ENCODE results near the gene DACT2.
"Not testable (repeated sequence)": the region's sequence is repeated elsewhere in the genome, so short reads cannot be mapped to it uniquely, and the experiment has no call there.

The DACT2 gene

GRCh38 chr6:168358842-168359420, 39.4 kb upstream of the DACT2 start:
- Histone ChIP-seq H3K4me1 (ENCODE audit: insufficient read depth, insufficient read length) (no peaks in the 10 kb centered on the region), H3K36me3 (ENCODE audit: insufficient read depth, insufficient read length, low read length) (no peaks in the 10 kb centered on the region), H3K4me3 (ENCODE audit: insufficient read length, low read depth) (no peak overlapping the region), H3K9me3 (ENCODE audit: insufficient read depth, low read length) (peaks cover 11% of the 10 kb centered on the region; the same call in 1 of the 2 replicates), H3K9ac (ENCODE audit: insufficient read length, low read depth) (no peak overlapping the region), H3K27me3 (ENCODE audit: insufficient read depth, insufficient read length) (no peaks in the 10 kb centered on the region)
- DNase-seq (ENCODE audit: low read depth, low spot score) = no peak
- TF ChIP-seq SUZ12 (IDR thresholded peaks at IDR 0.05; ENCODE audit: extremely low read depth, insufficient read depth, insufficient read length) = no peak
- no peak for TF ChIP-seq ZNF274 (IDR thresholded peaks at IDR 0.05; ENCODE audit: low read depth, low read length)
- no peak for TF ChIP-seq YY1 (IDR thresholded peaks at IDR 0.05; ENCODE audit: insufficient read depth, insufficient read length)

GRCh38 chr6:168356872-168357271, 37.3 kb upstream of the DACT2 start:
- not testable (repeated sequence) for H3K27me3 ChIP-seq (ENCODE audit: insufficient read depth, insufficient read length); H3K36me3 ChIP-seq (ENCODE audit: insufficient read depth, insufficient read length, low read length); H3K9ac ChIP-seq (ENCODE audit: insufficient read length, low read depth); H3K4me3 ChIP-seq (ENCODE audit: insufficient read length, low read depth); H3K4me1 ChIP-seq (ENCODE audit: insufficient read depth, insufficient read length); DNase-seq (ENCODE audit: low read depth, low spot score); H3K9me3 ChIP-seq (ENCODE audit: insufficient read depth, low read length)

GRCh38 chr6:168355716-168356522, 36.3 kb upstream of the DACT2 start:
- H3K27me3 ChIP-seq (ENCODE audit: insufficient read depth, insufficient read length) = no peaks in the 10 kb centered on the region
- no peak for DNase-seq (ENCODE audit: low read depth, low spot score)
- H3K4me1 ChIP-seq (ENCODE audit: insufficient read depth, insufficient read length) = no peaks in the 10 kb centered on the region
- no peaks in the 10 kb centered on the region for H3K36me3 ChIP-seq (ENCODE audit: insufficient read depth, insufficient read length, low read length)
- no peak for TF ChIP-seq SUZ12 (IDR thresholded peaks at IDR 0.05; ENCODE audit: extremely low read depth, insufficient read depth, insufficient read length)
- TF ChIP-seq YY1 (IDR thresholded peaks at IDR 0.05; ENCODE audit: insufficient read depth, insufficient read length) = no peak
- TF ChIP-seq ZNF274 (IDR thresholded peaks at IDR 0.05; ENCODE audit: low read depth, low read length) = no peak
- H3K4me3 ChIP-seq (ENCODE audit: insufficient read length, low read depth) = no peak overlapping the region
- 0 out of 2 replicates have a peak, but pooled peaks cover under 1% of the 10 kb centered on the region for H3K9me3 ChIP-seq (ENCODE audit: insufficient read depth, low read length)
- peak overlapping the region; percentile 32 for H3K9ac ChIP-seq (ENCODE audit: insufficient read length, low read depth)

- no peaks in the 10 kb centered on the region for H3K27me3 ChIP-seq (ENCODE audit: insufficient read depth, insufficient read length)
- H3K9me3 ChIP-seq (ENCODE audit: insufficient read depth, low read length) = no peaks in the 10 kb centered on the region
- H3K4me3 ChIP-seq (ENCODE audit: insufficient read length, low read depth) = no peak overlapping the region
Observed at GRCh38 chr6:168354338-168354737, 34.8 kb upstream of the DACT2 start.

GRCh38 chr6:168353041-168353440, 33.5 kb upstream of the DACT2 start:
- H3K9ac ChIP-seq (ENCODE audit: insufficient read length, low read depth) = no peak overlapping the region
- H3K27me3 ChIP-seq (ENCODE audit: insufficient read depth, insufficient read length) = no peaks in the 10 kb centered on the region
- H3K4me1 ChIP-seq (ENCODE audit: insufficient read depth, insufficient read length) = no peaks in the 10 kb centered on the region
- no peaks in the 10 kb centered on the region for H3K36me3 ChIP-seq (ENCODE audit: insufficient read depth, insufficient read length, low read length)
- H3K4me3 ChIP-seq (ENCODE audit: insufficient read length, low read depth) = no peak overlapping the region
- TF ChIP-seq YY1 (IDR thresholded peaks at IDR 0.05; ENCODE audit: insufficient read depth, insufficient read length) (no peak), SUZ12 (IDR thresholded peaks at IDR 0.05; ENCODE audit: extremely low read depth, insufficient read depth, insufficient read length) (no peak), ZNF274 (IDR thresholded peaks at IDR 0.05; ENCODE audit: low read depth, low read length) (no peak)
- H3K9me3 ChIP-seq (ENCODE audit: insufficient read depth, low read length) = no peaks in the 10 kb centered on the region
- no peak for DNase-seq (ENCODE audit: low read depth, low spot score)

More at GRCh38 chr6:168354338-168354737, 34.8 kb upstream of the DACT2 start:
- no peak for DNase-seq (ENCODE audit: low read depth, low spot score)
- TF ChIP-seq SUZ12 (IDR thresholded peaks at IDR 0.05; ENCODE audit: extremely low read depth, insufficient read depth, insufficient read length) = no peak
- TF ChIP-seq ZNF274 (IDR thresholded peaks at IDR 0.05; ENCODE audit: low read depth, low read length) = no peak
- no peak for TF ChIP-seq YY1 (IDR thresholded peaks at IDR 0.05; ENCODE audit: insufficient read depth, insufficient read length)
- Histone ChIP-seq H3K36me3 (ENCODE audit: insufficient read depth, insufficient read length, low read length) (no peaks in the 10 kb centered on the region), H3K9ac (ENCODE audit: insufficient read length, low read depth) (no peak overlapping the region), H3K4me1 (ENCODE audit: insufficient read depth, insufficient read length) (no peaks in the 10 kb centered on the region)

- Histone ChIP-seq H3K4me3 (ENCODE audit: insufficient read length, low read depth) (no peak overlapping the region), H3K4me1 (ENCODE audit: insufficient read depth, insufficient read length) (no peaks in the 10 kb centered on the region), H3K36me3 (ENCODE audit: insufficient read depth, insufficient read length, low read length) (no peaks in the 10 kb centered on the region), H3K9ac (ENCODE audit: insufficient read length, low read depth) (no peak overlapping the region), H3K9me3 (ENCODE audit: insufficient read depth, low read length) (no peaks in the 10 kb centered on the region), H3K27me3 (ENCODE audit: insufficient read depth, insufficient read length) (no peaks in the 10 kb centered on the region)
- no peak for DNase-seq (ENCODE audit: low read depth, low spot score)
- no peak for TF ChIP-seq ZNF274 (IDR thresholded peaks at IDR 0.05; ENCODE audit: low read depth, low read length)
- TF ChIP-seq YY1 (IDR thresholded peaks at IDR 0.05; ENCODE audit: insufficient read depth, insufficient read length) = no peak
- TF ChIP-seq SUZ12 (IDR thresholded peaks at IDR 0.05; ENCODE audit: extremely low read depth, insufficient read depth, insufficient read length) = no peak
Observed at GRCh38 chr6:168352096-168352495, 32.5 kb upstream of the DACT2 start.

GRCh38 chr6:168349718-168350210, 30.2 kb upstream of the DACT2 start:
- Histone ChIP-seq H3K27me3 (ENCODE audit: insufficient read depth, insufficient read length) (no peaks in the 10 kb centered on the region), H3K4me1 (ENCODE audit: insufficient read depth, insufficient read length) (no peaks in the 10 kb centered on the region), H3K36me3 (ENCODE audit: insufficient read depth, insufficient read length, low read length) (no peaks in the 10 kb centered on the region), H3K9ac (ENCODE audit: insufficient read length, low read depth) (no peak overlapping the region), H3K4me3 (ENCODE audit: insufficient read length, low read depth) (no peak overlapping the region), H3K9me3 (ENCODE audit: insufficient read depth, low read length) (no peaks in the 10 kb centered on the region)
- TF ChIP-seq ZNF274 (IDR thresholded peaks at IDR 0.05; ENCODE audit: low read depth, low read length) = no peak
- TF ChIP-seq SUZ12 (IDR thresholded peaks at IDR 0.05; ENCODE audit: extremely low read depth, insufficient read depth, insufficient read length) = no peak
- no peak for TF ChIP-seq YY1 (IDR thresholded peaks at IDR 0.05; ENCODE audit: insufficient read depth, insufficient read length)
- no peak for DNase-seq (ENCODE audit: low read depth, low spot score)

Data from NT2/D1 (cell line).